Activated CD8-positive, alpha-beta memory T cell treated with anti-CD3 and anti-CD28 coated beads for 48 hours (primary cell): ENCODE measurements around the gene ZNF616.

Experiments
- DNase-seq, 3 experiments: peaks; one replicate each; pipeline ENCODE4 v3.0.0-alpha.2; 2020; ENCODE audit warnings: low read depth in 2 of 3, low spot score in 2 of 3

Gene ZNF616

GRCh38 chr19:52139252-52140031 lies at the start of gene ZNF616:
TSS of gene ZNF616 (minus strand) at chr19:52139938. CDS start at chr19:52130512, 9,426 bp downstream.
- peak; percentile 30 to 80 (median 59) for DNase-seq

- peak in 2 of 3 experiments; percentile 74 to 92 for DNase-seq
Observed at GRCh38 chr19:52188822-52189734, 49.3 kb upstream of the ZNF616 start.

DNA sequence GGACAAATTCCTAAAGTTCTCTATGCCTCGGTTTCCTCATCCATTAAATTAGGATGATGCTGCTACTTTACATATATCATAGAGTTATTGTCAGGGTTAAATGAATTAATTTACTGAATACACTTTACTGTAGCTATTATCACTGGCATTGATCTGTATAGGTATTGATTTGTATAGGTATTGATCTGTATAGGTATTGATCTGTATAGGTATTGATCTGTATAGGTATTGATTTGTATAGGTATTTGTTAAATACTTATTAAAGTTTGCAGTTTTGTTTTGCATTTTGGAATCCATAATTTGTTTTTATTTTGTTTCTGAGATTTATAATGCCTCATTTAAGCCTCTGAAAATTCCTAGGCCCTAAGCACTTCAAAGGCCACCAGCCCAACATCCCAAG lies 47.7 kb upstream of the ZNF616 start:
- DNase-seq: no peak

- DNase-seq: no peak
Observed at GRCh38 chr19:52176574-52176973, 36.8 kb upstream of the ZNF616 start.

GRCh38 chr19:52172347-52172746 lies 32.6 kb upstream of the ZNF616 start:
- DNase-seq: no peak

DNA sequence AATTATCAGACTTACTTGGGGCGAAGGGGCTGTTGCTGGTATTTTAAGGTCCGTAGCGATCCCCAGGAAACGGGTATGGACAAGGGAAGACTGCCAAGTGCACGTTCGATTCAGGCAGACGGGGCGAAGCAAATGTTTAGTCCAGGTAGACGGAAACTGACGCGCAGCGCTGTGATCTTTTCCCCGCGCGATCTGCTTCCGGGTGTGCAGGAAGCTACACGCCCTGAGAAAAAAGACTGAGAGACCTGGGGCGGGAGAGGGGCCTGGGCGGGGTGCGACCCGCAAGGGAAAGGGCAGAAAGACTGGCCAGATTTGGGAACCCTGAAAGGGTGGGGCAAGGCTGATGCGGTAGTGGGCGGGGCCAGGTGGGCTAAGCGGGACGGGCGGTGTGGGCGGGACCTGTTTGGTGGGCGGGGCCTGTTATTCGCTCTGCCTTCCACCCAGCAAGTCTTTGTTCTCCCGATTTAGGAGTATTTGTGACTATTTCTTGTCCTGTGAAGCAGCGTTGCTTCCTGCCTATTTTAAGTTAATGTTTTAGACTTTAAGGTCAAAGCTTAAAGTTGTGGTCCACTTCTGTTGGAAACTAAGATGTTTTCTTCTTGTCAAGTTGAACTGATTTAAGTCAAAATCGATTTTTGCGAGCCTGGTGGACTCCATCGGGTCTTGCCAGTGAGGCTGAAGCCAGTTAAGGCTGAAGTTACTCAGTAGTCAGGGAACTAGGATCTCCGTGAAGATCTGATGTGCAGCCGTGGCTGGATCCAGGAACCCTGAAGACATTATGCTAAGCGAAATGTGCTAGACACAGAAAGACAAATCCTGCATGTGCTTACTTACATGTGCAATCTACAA lies 31.8 kb upstream of the ZNF616 start, which contains the start of gene ZNF836:
Gene ZNF836, minus strand, starts transcription at position 301 of the 849 bp plus-strand sequence. CDS start 3,549 bp downstream, outside the sequence.
- DNase-seq: peak; percentile 62 to 75 (median 65)

DNA sequence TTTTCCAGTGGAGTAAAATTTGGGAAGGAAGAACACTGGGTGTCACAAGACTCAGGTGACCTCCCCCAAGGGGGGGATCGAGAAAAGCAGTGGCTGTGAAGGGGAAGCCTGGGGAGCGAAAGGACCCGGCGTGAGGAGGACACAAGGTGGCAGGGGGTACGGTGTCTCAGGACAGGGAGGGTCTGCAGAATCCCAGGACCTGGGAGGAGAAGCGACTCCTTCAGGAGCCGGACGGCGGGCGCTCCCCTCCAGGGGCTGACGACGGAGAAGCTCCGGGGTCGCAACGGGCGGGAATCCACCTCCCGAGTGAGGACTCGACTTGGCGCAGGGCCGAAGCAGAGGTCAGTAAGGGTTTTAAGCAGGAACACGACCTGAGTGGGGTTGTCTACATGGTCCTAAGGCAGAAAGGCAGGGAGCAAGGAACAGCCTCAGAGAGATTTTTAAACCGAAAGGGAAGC lies 31.2 kb upstream of the ZNF616 start:
- peak in 1 of 3 experiments; percentile 7 for DNase-seq

GRCh38 chr19:52170304-52170703 lies 30.6 kb upstream of the ZNF616 start:
- DNase-seq: no peak

DNA sequence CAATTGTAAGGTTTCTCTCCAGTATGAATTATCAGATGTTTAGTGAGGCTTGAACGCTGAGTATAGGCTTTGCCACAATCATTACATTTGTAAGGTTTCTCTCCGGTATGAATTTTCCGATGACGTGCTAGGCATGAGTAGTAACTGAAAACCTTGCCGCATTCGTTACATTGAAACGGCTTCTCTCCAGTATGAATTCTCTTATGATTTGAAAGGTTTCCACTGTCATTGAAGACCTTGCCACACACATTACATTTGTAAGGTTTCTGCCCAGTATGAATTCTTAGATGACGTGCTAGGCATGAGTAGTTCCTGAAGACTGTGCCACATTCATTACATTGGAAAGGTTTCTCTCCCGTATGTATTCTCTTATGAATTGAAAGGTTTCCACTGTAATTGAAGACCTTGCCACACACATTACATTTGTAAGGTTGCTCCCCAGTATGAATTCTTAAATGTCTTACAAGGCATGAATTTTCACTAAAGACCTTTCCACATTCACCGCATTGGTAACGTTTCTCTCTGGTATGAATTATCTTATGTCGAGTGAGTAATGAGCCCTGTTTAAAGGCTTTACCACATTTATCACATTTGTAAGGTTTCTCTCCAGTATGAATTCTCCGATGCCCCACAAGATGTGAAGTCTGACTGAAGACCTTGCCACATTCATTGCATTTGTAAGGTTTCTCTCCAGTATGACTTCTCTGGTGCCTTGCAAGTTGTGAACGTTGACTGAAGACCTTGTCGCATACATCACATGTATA lies 16.0 kb upstream of the ZNF616 start:
- no peak for DNase-seq

DNA sequence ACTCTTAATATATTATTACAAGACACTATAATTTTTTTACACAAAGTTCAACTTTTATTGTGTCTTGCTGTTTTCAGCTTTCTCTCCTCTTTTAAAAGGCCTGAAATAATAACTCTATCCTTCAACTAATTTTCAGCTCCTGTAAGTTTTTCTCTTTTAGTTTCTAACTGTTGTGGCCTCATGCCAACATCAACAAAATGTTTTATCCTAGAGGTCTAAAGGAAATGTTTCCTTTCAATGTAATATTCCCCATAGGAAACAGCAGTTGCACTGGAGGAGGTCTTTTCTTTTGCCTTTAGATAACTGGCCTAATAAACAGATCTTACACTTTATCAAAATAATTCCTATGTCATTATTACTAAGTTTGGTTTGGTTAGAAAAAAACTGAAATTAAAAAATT lies 8.5 kb upstream of the ZNF616 start:
- DNase-seq: no peak

GRCh38 chr19:52142001-52142595 lies 2.4 kb upstream of the ZNF616 start:
- no peak for DNase-seq

- DNase-seq: no peak
Observed at GRCh38 chr19:52141203-52141602, 1.5 kb upstream of the ZNF616 start.

DNA sequence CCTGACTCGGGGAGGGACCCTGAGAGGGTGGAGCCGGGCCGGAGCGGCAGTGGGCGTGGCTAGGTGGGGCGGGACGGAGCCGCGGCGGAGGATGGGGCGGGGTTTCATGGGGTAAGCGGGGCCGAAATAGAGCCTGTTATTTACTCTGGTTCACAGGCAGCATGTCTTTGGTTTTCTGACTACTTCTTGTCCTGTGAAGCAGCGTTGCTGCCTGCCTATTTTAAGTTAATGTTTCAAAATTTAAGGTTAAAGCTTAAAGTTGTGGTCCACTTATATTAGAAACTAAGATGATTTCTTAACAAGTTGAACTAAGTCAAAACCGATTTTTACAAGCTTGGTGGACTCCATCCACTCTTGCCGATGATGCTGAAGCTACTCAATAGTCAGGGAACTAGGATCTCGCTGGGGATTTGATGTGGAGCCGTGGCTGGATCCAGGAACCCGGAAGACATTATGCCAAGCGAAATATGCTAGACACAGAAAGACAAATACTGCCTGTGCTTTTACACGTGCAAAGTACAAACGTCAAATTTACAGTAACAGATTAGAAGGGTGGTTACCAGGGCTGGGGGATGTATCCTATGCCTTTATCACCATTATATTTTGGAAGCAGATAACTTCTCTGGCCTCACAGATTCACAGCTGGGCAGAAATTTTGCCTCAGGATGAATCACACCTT lies 433 bp upstream of the ZNF616 start:
- DNase-seq: peak in 2 of 3 experiments; percentile 95 to 96

GRCh38 chr19:52138983-52139251 lies 821 bp downstream of the ZNF616 start:
- peak in 1 of 3 experiments; percentile 3 for DNase-seq

GRCh38 chr19:52138278-52138982 lies 1.3 kb downstream of the ZNF616 start:
- peak in 1 of 3 experiments; percentile 4 for DNase-seq

GRCh38 chr19:52120286-52120685 lies 19.5 kb downstream of the ZNF616 start:
- no peak for DNase-seq

- DNase-seq: no peak
Observed at GRCh38 chr19:52115526-52116053, 24.1 kb downstream of the ZNF616 start.

- no peak for DNase-seq
Observed at GRCh38 chr19:52114691-52115090, 25.0 kb downstream of the ZNF616 start.
